Stimulated activated CD4-positive, alpha-beta T cell treated with anti-CD3 and anti-CD28 coated beads, Interleukin-4, amount 100 ng/mL, for 4 hours (primary cell): ENCODE data around the gene AOC3.
A peak's percentile ranks its signal among the peaks of the same experiment; 100 is the strongest.

ENCODE experiments used
- DNase-seq, 2 experiments: peaks; one replicate each; pipeline ENCODE4 v3.0.0-alpha.2; 2020

The AOC3 gene, protein sequence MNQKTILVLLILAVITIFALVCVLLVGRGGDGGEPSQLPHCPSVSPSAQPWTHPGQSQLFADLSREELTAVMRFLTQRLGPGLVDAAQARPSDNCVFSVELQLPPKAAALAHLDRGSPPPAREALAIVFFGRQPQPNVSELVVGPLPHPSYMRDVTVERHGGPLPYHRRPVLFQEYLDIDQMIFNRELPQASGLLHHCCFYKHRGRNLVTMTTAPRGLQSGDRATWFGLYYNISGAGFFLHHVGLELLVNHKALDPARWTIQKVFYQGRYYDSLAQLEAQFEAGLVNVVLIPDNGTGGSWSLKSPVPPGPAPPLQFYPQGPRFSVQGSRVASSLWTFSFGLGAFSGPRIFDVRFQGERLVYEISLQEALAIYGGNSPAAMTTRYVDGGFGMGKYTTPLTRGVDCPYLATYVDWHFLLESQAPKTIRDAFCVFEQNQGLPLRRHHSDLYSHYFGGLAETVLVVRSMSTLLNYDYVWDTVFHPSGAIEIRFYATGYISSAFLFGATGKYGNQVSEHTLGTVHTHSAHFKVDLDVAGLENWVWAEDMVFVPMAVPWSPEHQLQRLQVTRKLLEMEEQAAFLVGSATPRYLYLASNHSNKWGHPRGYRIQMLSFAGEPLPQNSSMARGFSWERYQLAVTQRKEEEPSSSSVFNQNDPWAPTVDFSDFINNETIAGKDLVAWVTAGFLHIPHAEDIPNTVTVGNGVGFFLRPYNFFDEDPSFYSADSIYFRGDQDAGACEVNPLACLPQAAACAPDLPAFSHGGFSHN

GRCh38 chr17:42850954-42851353 is at the start of gene AOC3:
TSS of gene AOC3 (plus strand) at chr17:42851199. CDS start at chr17:42851344, 145 bp downstream.
- no peak for DNase-seq

DNA sequence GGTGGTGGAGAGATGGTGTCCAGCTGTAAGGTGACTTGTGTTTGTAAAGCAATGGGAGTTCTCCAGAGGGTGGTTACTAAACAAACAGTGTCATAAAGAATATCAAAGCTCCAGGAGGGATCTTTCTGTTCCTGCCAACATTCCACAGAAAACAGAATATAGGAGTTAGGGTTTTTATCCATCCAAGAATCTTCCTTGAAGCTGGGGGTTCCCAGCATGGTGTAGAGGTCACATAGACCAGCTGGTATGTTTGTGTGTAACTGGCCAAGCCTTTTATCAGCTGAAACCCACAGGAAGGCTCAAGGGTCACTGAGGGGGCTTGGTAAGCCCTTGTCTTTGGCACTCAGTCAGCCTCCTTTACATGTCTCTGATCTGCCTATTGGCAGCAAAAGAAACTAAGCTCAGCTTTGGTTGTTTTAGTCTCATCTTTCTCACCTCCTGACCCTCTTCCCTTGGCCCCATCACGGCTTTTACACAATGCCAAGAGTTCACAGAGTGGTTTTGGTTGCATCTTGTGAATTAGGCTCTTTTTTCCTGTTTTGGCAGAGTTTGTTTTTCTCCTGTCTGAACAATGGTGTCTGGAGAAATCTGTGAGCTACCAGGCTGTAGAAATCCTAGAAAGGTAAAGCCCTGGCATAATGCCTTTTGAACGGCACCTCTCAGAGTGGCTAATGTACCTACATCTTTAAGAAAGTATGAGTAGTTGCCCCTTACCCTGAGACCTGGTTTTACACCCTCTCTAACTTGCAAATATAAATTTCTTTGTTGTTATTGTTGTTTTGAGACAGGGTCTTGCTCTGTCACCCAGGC is 47.7 kb upstream of the AOC3 start:
- DNase-seq, result no peak

GRCh38 chr17:42804918-42805367 is 46.1 kb upstream of the AOC3 start:
- no peak for DNase-seq

DNA sequence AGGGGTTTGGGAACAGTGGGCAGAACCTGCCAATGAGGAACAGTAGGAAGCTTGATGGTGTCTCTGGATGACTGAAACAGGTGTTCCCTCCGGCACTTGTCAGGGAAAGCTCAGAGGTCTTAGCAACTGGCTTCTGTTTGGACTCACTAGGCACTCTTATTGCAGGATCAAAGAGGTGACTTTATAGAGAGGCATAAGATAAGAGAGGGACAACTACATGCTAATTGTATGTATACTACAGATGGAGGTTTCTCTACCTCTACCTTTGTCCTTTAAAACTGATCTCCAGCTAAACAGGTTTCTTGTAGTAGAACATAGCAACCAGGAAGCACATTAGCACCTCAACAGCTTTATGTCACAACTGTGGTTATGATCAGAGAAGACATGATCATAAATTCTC is 44.8 kb upstream of the AOC3 start:
- DNase-seq, result no peak

- no peak for DNase-seq
Measured at GRCh38 chr17:42809250-42809649, 41.7 kb upstream of the AOC3 start.

DNA sequence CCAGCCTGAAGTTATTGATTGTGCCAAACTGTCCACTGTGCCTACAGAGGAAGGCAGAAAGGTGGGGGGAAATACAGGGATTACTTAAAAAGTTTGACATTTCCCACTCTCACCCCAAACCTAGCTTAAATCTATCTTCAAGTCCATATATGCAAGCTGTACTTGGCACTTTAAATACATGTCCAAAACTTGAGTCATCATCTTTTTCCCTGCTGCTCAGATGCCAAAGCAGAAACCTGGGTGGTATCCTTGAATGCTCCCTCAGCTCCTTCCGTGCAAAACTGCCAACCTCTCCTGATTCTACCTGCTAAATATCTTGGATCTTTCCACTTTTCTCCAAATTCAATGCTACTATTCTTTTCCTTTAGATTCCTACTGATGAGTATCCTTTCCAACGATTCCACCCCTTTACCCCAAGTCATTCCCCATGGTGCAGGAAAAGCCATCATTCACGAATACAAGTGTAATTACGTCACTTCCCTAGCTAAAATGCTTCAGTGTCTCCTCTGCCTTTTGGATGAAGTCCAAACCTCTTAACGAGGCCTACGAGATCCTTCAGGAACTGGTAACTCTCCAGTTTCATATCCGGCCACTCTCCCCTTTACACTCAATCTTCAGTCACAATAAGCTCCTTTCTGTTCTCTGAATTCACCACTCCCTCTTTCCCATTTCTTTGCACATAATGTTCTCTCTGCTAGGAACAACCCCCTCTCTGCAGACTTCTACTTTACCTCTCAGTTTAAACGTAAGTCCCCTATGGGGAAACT is 36.2 kb upstream of the AOC3 start:
- no peak for DNase-seq

DNA sequence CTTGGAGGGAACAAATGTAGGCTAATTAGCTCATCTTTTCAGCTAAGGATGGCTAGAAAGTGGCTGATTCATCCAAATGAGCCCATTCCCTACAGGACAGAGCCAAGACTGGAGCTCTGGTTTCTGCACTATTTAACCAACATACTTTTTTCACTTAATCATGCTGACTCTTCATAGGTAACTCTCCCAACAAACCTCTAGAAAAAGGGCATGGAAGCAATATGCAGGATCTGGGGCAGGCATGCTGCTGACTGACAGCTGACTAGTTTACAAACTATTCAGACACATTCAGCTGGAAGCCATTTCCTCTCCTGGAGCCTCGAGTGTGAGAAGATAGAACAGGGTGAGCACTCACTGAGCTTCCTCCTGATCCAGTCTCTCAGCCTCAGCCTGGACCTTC is 33.1 kb upstream of the AOC3 start:
- no peak for DNase-seq

DNA sequence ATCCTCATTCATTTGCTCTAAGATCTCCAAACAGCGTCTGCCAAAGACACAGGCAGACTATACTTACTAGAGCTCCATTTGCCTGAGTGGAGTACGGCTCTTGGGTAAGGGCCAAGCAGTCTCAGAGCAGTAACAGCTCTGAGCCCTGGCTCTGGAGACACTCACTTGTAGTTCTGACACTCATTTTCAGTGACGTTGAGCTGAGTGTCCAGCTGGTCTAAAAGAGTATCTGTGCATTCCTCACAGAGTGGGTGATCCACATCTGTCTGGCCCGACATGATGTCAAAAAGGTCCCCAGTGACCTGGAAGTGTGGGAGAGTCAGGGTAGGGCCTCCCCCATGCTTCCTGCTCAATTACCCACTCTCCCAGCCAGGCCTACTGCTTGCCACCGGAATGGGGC is 32.6 kb upstream of the AOC3 start:
- DNase-seq, result no peak

DNA sequence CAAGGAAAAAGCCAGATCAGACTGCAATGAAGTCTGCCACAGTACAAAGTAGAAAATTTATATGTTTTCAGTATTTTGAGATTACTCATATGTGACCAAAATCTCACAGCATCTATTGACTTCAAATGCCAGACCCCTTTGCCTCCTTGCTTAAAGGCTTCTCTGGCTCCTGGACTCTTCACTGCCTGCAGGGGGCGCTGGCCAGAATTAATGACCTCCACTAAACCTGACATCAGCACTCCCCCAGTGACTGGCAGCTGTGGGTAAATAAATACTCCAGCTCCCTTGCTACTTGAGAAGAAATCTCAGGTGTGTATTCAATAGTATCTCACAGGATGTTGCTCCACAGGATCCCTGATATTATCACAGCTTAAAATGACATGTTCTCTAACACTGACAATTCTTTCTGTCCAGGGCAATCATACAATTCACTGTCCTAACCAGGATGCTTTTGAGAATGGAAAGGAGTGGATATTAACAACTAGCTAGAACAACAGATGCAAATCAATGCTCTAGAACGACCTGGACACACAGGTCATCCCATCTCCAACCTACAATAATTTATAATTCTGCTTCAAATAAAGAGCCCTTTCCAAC is 31.0 kb upstream of the AOC3 start:
- DNase-seq, result peak; percentile 50 to 59

GRCh38 chr17:42821176-42821575 is 29.8 kb upstream of the AOC3 start:
- no peak for DNase-seq

DNA sequence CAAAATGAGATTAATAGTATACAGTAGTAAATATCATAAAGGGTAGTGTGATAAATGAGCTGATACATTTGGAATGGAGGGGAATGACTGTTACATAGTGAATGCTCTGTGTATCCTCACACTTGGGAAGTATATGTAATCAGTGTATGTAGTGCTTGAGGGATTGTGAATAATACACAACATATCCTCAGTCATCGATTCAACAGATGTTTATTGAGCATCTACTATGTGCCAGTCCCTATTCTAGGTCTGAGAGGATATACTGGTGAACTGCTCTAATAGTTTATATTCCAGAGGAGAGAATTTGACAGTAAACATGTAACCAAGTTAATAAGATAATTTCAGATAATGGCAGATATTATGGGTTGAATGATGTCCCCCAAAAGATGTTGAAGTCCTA is 23.5 kb upstream of the AOC3 start:
- no peak for DNase-seq

- DNase-seq, result no peak
Measured at GRCh38 chr17:42830971-42831370, 20.0 kb upstream of the AOC3 start.

DNA sequence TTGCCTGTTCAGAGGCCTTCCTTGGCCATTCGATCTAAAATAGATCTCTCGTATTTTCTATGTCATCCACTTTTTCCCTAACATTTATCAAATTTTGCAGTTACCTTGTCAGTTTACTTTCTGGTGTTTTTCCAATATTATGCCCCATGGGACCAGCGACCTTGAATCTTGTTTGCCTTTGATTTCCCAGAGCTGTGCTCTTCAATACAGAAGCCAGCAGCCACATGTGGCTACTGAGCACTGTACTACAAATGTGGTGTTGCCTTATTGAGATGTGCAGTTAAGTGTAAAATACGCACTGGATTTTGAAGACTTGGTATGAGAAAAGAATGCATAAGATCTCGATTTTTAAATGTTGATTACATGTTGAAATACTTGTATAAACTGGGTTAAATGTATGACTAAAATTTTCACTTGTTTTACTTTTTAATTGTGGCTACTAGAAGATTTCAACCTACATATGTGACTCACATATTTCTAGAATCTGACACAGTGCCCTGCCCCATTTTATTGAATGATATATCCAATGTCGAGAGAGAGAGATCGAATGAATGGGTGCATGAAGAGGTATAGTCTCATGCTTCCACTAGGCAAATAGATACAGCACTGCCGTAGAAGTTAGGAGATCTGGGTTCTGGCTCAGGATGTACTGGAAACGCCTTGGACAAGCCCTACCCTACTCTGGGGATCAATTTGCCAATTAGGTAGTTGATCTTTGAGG is 18.6 kb upstream of the AOC3 start:
- DNase-seq, result no peak

GRCh38 chr17:42832934-42833766 is 17.8 kb upstream of the AOC3 start, which contains the start of gene PSME3:
TSS of gene PSME3 (plus strand) at chr17:42833397. CDS start at chr17:42833632, 235 bp downstream.
- peak; percentile 87 to 90 for DNase-seq

DNA sequence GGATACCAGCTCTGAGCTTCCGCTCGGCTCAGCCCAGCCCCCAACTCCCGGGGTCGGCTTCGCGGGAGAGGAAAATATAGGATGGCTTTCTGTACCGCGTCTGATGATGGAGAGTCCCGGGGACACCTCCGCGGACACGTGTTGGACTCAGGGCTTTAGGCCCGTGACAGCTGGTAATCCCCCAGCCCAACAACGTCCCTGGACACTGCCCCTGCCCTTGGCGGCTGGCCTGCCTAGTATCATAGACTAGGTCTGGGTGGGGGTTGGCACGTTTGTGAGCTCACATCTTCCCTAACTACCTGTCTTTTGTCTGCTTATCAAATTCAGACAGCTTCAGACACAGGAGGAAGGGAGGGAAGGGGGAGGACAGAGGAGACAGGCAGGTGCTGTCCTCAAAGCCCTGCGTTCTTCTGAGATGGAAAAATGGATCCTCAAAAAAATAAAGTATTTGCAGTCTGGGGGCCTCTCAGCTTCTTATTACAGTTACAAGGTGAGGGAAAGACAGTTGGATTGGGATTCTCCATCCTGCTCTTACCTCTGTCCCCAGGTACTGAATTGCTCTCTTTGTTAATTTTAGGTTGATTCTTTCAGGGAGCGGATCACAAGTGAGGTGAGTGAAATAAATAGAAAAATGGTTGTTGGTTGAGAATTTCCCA is 17.1 kb upstream of the AOC3 start:
- DNase-seq, result no peak

GRCh38 chr17:42835732-42836131 is 15.3 kb upstream of the AOC3 start:
- DNase-seq, result no peak

GRCh38 chr17:42841975-42842685 is 8.9 kb upstream of the AOC3 start:
- DNase-seq, result no peak

DNA sequence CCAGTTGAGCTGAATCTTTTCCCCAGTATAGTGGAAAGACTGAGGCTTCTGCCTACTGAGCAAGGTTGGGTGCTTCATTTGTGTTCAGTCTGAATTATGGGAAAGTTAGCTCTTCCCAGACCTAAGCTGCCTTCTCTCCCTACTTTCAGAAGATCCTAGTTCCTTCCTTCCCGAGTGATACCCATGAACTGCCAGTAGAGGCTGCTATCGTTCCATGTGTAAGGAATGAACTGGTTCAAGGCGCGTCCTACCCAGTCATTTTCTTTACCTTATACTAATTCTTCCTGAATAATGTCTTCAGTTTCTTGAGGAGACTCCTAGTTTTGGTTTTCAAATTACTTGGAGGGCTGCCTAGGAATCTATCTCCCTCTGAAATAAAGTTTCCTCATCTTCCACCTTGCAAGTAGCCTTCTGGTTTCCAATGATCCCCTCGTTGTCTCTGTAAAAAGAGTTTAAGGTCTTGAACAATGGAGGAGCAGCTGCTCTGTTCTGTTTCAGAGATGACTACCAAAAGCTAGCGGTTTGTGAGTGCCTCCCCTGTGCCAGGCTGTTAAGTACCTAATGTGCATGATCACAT is 7.6 kb upstream of the AOC3 start:
- DNase-seq, result no peak

DNA sequence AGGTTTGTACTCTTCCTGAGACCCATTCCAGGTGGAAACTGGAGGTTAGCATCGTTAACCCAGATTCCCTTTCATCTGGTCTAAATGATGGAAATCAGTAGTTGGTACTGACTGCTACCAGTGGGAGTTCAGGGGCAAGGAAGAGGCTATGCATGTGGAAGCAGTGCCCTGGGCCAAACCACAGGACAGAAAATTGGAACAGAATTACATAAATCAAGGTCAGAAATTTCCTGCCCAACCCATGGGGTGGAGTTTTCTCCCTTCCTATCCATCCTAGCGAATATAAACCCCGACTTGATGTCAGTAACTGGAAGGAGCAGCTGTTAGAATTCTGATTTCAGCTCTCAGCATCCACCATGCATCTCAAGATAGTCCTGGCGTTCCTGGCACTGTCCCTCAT is 6.7 kb upstream of the AOC3 start, which contains the start of gene AOC2:
Gene AOC2 (plus strand): TSS at position 310 of the 400 bp plus-strand sequence. CDS start 47 bp downstream, at position 357.
- no peak for DNase-seq
